GM19452 (cell line): ENCODE results near the gene BANP.
A peak's percentile ranks its signal among the peaks of the same experiment; 100 is the strongest.

ENCODE experiments used
- ATAC-seq: cut with Tn5 transposase; IDR thresholded peaks from one replicate; pipeline ENCODE4 v1.9.1; 2021; ENCODE audit not compliant: unreplicated experiment

BANP gene

GRCh38 chr16:88063211-88063773 is 112.1 kb downstream of the BANP start:
- no peak for ATAC-seq

- ATAC-seq = no peak
Measured at GRCh38 chr16:88064011-88064888, 113.0 kb downstream of the BANP start.

- ATAC-seq = no peak
Measured at GRCh38 chr16:88064889-88065746, 113.9 kb downstream of the BANP start.

- no peak for ATAC-seq
Measured at GRCh38 chr16:88065747-88066142, 114.5 kb downstream of the BANP start.

GRCh38 chr16:88066234-88066633 is 115.0 kb downstream of the BANP start:
- no peak for ATAC-seq

GRCh38 chr16:88066680-88067529 is 115.7 kb downstream of the BANP start:
- ATAC-seq = no peak

- ATAC-seq = no peak
Measured at GRCh38 chr16:88067530-88068411, 116.5 kb downstream of the BANP start.

- no peak for ATAC-seq
Measured at GRCh38 chr16:88068476-88069396, 117.5 kb downstream of the BANP start.

GRCh38 chr16:88069397-88070168 is 118.3 kb downstream of the BANP start:
- peak; percentile 91 for ATAC-seq

- no peak for ATAC-seq
Measured at GRCh38 chr16:88070341-88070740, 119.1 kb downstream of the BANP start.

GRCh38 chr16:88070989-88071625 is 119.9 kb downstream of the BANP start:
- no peak for ATAC-seq

GRCh38 chr16:88071908-88072307 is 120.7 kb downstream of the BANP start:
- ATAC-seq = no peak

- no peak for ATAC-seq
Measured at GRCh38 chr16:88072571-88073001, 121.4 kb downstream of the BANP start.

GRCh38 chr16:88073201-88073721 is 122.0 kb downstream of the BANP start:
- ATAC-seq = no peak

- no peak for ATAC-seq
Measured at GRCh38 chr16:88074041-88074440, 122.8 kb downstream of the BANP start.

- ATAC-seq = no peak
Measured at GRCh38 chr16:88076211-88076931, 125.1 kb downstream of the BANP start.
